GM10248 (cell line): ENCODE results near the gene CACNA1C.

Experiments
- CTCF ChIA-PET: fragments of 300-600 bp; sonication (Branson Sonifier 250); formaldehyde crosslinking; extraction: SDS; loops from one replicate; lab custom pipeline; 2021; ENCODE audit warnings: antibody characterized with exemption; lab: Yijun Ruan, JAX
- POLR2A ChIA-PET: fragments of 350-650 bp; sonication (Branson Sonifier 250); formaldehyde crosslinking; extraction: SDS; loops from one replicate; lab custom pipeline; 2020; ENCODE audit warnings: antibody characterized with exemption; lab: Yijun Ruan, JAX
- DNase-seq: peaks from one replicate; pipeline ENCODE4 v3.0.0; 2012; ENCODE audit errors: extremely low spot score
- TF ChIP-seq, protein P1 (sequence below): IDR thresholded peaks from 2 replicates; pipeline ENCODE4 v1.5.1; 2012; ENCODE audit warnings: mild to moderate bottlenecking, low read depth; ENCODE audit errors: extremely low read depth, missing control alignments, control extremely low read depth

CACNA1C gene

DNA sequence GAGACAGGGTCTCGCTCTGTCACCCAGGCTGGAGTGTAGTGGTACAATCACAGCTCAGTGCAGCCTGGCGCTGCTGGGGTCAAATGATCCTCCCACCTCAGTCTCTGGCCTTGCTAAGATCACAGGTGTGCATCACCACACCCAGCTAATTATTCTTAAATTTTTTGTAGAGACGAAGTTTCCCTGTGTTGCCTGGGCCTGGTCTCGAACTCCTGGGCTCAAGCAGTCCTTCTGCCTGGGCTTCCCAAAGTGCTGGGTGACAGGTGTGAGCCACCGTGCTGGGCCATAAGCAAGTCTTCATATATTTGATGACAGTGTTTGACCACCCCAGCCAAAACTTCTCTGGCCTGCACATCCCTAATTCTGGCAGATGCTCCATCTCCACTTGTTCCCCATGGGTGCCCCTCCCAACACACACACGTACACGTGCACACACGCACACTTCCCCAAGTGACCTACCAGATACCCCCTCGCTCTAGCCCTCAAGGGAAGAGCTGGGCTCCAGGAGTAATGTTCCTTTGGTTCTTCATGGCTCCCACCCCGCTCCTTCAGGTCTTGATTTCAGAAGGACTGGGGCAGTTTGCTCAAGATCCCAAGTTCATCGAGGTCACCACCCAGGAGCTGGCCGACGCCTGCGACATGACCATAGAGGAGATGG is 637.7 kb downstream of the CACNA1C start:
- ChIA-PET POLR2A (no interaction called here), CTCF (interaction anchor here (1.7 kb wide), 1 partner anchor 8 kb away, joined by 9 read pairs; no protein-coding TSS in a partner anchor)
- TF ChIP-seq, protein P1, sequence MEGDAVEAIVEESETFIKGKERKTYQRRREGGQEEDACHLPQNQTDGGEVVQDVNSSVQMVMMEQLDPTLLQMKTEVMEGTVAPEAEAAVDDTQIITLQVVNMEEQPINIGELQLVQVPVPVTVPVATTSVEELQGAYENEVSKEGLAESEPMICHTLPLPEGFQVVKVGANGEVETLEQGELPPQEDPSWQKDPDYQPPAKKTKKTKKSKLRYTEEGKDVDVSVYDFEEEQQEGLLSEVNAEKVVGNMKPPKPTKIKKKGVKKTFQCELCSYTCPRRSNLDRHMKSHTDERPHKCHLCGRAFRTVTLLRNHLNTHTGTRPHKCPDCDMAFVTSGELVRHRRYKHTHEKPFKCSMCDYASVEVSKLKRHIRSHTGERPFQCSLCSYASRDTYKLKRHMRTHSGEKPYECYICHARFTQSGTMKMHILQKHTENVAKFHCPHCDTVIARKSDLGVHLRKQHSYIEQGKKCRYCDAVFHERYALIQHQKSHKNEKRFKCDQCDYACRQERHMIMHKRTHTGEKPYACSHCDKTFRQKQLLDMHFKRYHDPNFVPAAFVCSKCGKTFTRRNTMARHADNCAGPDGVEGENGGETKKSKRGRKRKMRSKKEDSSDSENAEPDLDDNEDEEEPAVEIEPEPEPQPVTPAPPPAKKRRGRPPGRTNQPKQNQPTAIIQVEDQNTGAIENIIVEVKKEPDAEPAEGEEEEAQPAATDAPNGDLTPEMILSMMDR: no peak
- DNase-seq: no peak

DNA sequence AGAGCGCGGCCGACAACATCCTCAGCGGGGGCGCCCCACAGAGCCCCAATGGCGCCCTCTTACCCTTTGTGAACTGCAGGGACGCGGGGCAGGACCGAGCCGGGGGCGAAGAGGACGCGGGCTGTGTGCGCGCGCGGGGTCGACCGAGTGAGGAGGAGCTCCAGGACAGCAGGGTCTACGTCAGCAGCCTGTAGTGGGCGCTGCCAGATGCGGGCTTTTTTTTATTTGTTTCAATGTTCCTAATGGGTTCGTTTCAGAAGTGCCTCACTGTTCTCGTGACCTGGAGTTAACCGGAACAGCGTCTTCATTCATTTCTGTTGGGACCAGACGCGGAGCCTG is 638.2 kb downstream of the CACNA1C start:
- ChIA-PET CTCF (interaction anchor here (1.7 kb wide), 1 partner anchor 8 kb away, joined by 9 read pairs; no protein-coding TSS in a partner anchor), POLR2A (no interaction called here)
- TF ChIP-seq, protein P1: no peak
- DNase-seq: no peak

DNA sequence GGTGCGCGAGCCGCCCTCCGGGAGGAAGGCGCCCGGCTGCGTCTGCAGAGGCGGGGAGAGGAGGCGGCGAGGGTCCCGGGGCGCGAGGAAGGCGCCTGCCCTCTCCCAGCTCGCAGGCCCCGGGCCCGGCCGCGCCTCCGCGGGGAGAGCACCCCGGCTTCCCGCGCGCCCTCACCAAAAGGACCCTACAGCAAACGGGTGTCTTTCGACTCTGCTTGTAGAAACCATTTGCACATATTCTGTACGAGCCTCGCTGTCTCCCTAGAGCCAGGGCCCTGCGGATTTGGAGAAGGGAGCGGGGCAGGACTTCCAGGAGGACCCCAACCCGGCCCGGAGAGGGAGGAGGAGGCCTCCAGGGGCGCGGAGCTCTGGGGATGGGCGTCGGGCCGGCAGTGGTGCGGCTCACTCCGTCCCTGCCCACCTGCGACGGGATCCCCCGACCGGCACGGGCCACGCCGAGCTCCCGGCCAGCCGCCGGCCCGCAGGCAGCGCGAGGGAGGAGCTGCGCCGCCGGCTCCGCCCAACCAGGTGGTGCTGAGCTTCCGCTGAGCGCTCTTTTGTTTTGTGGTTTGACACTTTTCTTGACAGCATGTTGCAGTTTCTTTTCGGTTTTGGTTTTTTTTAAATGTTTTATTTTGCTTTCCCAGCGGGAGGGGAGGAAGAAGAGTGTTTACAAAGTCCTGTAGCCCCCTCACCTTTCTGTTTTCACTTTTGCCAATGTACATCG is 638.7 kb downstream of the CACNA1C start:
- CTCF ChIA-PET: interaction anchor here (1.7 kb wide), 1 partner anchor 9 kb away, joined by 9 read pairs; no protein-coding TSS in a partner anchor
- POLR2A ChIA-PET: no interaction called here
- DNase-seq: peak; percentile 80
- TF ChIP-seq, protein P1: no peak

DNA sequence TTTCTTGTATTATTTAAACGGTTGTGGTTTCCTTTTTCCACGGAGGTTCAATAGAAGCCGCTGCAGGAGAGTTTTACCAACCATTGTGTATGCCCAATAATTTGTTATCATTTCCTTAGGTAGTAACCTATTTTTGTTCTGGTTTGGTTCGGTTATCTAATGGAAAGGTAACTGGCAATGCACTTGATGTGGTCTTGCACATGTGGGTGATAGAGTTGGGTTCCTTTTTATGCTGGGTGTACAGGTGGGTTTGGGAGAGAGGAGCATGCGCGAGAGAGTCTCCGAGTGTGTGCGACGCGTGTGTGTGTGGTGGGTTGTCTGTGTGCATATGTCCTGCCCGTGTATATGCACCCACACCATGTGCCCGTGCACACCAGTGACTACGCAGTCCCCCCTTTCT is 639.3 kb downstream of the CACNA1C start:
- TF ChIP-seq, protein P1: no peak
- no peak for DNase-seq
- ChIA-PET POLR2A (no interaction called here), CTCF (interaction anchor here (1.7 kb wide), 1 partner anchor 9 kb away, joined by 9 read pairs; no protein-coding TSS in a partner anchor)

DNA sequence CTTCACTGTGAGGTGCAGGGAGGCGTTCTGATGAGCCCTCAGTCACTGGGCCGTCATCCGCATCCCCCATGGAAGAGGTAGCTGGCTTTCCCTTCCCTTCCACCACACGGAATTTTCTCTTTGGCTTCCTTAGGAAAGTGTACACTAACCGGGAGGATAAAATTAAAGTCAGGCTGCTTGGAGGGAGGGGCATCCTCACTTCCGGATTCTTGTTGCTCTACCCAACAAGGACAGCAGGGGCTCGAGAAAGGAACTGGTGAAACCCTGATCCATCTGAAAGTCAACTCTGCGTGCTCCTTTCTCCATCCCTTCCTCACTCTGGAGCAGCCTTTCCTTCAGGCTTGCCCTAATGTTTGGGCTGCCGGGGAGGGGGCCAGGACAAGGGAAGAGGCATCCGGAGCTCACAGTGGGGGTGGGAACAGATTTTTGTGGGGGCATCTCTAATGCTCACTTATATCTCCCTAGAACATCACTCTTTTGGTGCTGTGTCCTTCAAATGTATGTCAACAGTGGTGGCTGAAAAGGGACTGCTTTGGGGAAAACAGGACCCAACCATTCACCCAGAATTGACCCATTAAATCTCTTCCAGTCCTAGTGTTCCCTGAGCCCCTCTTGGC is 640.6 kb downstream of the CACNA1C start:
- ChIA-PET CTCF (no interaction called here), POLR2A (no interaction called here)
- TF ChIP-seq, protein P1: no peak
- DNase-seq: no peak

DNA sequence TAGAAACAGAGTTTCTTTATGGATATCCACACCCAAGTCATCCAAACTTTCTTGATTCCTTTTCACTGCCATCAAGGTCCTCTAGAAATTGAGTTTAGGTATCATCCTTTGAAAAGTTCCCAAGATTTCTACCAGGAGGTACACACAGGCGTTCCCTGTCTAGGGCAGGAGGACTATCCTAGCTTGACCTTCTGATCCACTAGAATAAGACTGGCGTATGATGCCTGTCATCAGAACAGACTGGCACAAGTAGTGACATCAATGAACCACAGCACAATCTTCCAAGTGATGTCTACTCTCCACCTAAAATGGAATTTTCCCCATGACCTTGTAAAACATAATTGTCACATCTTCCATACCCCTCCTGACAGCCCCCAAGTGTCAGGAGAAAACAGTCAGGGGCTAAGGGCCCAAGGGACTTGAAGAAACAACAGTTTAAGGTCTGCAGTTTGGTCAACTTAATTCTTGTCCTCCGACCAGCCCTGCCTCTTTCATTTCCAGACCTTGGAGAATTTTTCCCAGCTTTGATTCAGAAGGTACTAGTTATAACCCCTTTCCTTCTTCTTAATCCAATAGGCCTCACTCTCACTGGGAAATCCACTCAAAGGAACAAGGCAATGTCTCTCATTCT is 641.3 kb downstream of the CACNA1C start:
- ChIA-PET CTCF (no interaction called here), POLR2A (no interaction called here)
- TF ChIP-seq, protein P1: no peak
- no peak for DNase-seq
